Upper lobe of left lung (tissue), 6 donors: ENCODE measurements around the gene DAGLB. TPM values are rescaled to one million over a fixed set of nuclear protein-coding genes. Genes with fewer than 3 reads are reported as not detected.

ENCODE experiments used
- ATAC-seq, 2 donors: fragments of 200-7000 bp; cut with Tn5 transposase; one replicate each; pipeline ENCODE4 v1.9.1; 2022; ENCODE audit warnings: mild to moderate bottlenecking in 2 of 2, moderate library complexity in 2 of 2; ENCODE audit not compliant: low FRiP score in 2 of 2
- DNase-seq, 2 donors: peaks; one replicate each; pipeline ENCODE4 v3.0.0-alpha.2; 2019 to 2020
- H3K27ac ChIP-seq, 4 donors: fragments of 200-600 bp; sonication (generic); one replicate each; pipeline ENCODE4 v1.5.1; 2016 to 2019
- H3K27me3 ChIP-seq, 4 donors: fragments of 200-600 bp; sonication (generic); one replicate each; pipeline ENCODE4 v1.5.1; 2017 to 2019
- H3K36me3 ChIP-seq, 4 donors: fragments of 200-600 bp; sonication (generic); one replicate each; pipeline ENCODE4 v1.5.1; 2016 to 2019
- H3K4me1 ChIP-seq, 4 donors: fragments of 200-600 bp; sonication (generic); one replicate each; pipeline ENCODE4 v1.5.1; 2018 to 2019
- H3K4me3 ChIP-seq, 4 donors: fragments of 200-600 bp; sonication (generic); one replicate each; pipeline ENCODE4 v1.5.1; 2017 to 2019; ENCODE audit warnings: mild to moderate bottlenecking in 2 of 4, moderate library complexity in 1 of 4
- H3K9me3 ChIP-seq, 4 donors: fragments of 200-600 bp; sonication (generic); one replicate each; pipeline ENCODE4 v1.5.1; 2018 to 2019
- EP300 ChIP-seq, 4 donors: sonication (generic); formaldehyde crosslinking; IDR thresholded peaks; one replicate each; pipeline ENCODE4 v1.5.1; 2017; ENCODE audit warnings: antibody characterized with exemption in 4 of 4, control low read depth in 2 of 4
- POLR2A ChIP-seq, 4 donors: fragments of 450-650 bp; IDR thresholded peaks; one replicate each; pipeline ENCODE4 v1.5.1; 2016 to 2017; ENCODE audit warnings: antibody characterized with exemption in 4 of 4, mild to moderate bottlenecking in 2 of 4
- POLR2AphosphoS5 ChIP-seq, 2 donors: sonication (generic); formaldehyde crosslinking; IDR thresholded peaks; one replicate each; pipeline ENCODE4 v1.5.1; 2017; ENCODE audit warnings: antibody characterized with exemption in 2 of 2
- WGBS, 2 donors: methylation state at CpG; one replicate each; pipeline ENCODE4 v1.1.5; 2017 to 2018; 5-methylcytosine and 5-hydroxymethylcytosine counted together
- total RNA-seq, 6 donors: library from RNA; depleted of rRNA in 4 of 6; stranded (reverse); fragments of >200 nt in 4 of 6; gene quantifications; one replicate each; pipeline versions ENCODE4 v1.1.0 to v1.2.1, GENCODE V29; 2016 to 2021
- TF ChIP-seq, protein P1 (sequence below), 6 experiments: fragments of 450-650 bp in 4 of 6; fragments of 200-600 bp in 2 of 6; sonication (generic) in 2 of 6; IDR thresholded peaks; one replicate each; pipeline ENCODE4 v1.5.1; 2016 to 2019; ENCODE audit warnings: antibody characterized with exemption in 6 of 6
- donor health status: DM: no; HTN: no; CAD: no; lungs with moderate emphysema.
- donor health status: DM: no; HTN: yes; CAD: no; lungs with severe emphysema.

DAGLB gene
- total RNA-seq, 6 donors from 2014 or later: 26.6 to 53.8 (median 36.7) TPM

DNA sequence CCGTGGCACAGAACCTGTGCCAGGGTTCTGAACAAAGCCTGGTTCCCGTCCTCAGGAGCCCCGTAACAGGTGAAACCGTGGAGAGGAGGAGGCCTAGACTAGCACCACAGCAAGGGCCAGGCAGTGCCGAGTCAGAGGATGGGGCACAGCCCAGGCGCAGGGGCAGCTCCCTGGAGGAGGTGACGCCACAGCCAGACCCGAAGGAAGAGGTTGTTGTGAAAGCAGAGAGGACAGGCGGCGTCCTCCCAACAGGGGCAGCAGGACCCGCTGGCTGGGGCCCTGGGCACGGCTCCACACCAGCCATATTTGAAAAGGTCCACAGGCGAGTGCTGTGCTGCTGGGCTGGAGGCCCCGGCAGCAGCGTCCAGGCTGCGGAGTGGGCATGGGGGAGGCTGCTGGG, 25.7 kb downstream of the DAGLB start:
- no peak for ATAC-seq
- peak in 1 of 2 donors; percentile 76 for DNase-seq

DNA sequence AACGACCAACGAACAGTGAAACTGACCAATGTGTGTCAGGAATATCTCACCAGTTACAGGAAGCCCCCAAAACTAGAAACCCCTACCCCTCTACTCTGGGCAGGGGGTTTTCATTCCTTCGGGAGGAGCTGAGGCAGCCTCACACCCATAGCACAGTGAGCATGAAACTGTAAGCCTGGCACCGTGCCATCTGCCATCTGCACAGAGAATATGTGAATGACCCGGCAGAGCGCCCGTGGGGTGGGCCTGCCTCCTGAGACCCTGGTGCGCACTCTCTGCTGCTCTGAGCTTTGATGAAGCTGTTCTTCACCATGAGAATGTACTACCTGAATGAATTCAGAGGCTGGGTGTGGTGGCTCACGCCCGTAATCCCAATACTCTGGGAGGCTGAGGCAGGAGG, 27.1 kb downstream of the DAGLB start:
- WGBS, 2 donors: 87 to 94% methylated on average over 9 to 10 of the region's 10 CpGs
- ATAC-seq: no peak
- H3K4me1 ChIP-seq: peaks cover 0 to 12% (median 6%) of the 10 kb centered on the region in 4 donors
- no peak overlapping the region for H3K27ac ChIP-seq
- H3K36me3 ChIP-seq: peaks cover 12 to 84% (median 60%) of the 10 kb centered on the region in 4 donors
- TF ChIP-seq POLR2AphosphoS5 (IDR thresholded peaks at IDR 0.05) (no peak), EP300 (IDR thresholded peaks at IDR 0.05) (no peak), POLR2A (IDR thresholded peaks at IDR 0.05) (no peak)
- TF ChIP-seq, protein P1, sequence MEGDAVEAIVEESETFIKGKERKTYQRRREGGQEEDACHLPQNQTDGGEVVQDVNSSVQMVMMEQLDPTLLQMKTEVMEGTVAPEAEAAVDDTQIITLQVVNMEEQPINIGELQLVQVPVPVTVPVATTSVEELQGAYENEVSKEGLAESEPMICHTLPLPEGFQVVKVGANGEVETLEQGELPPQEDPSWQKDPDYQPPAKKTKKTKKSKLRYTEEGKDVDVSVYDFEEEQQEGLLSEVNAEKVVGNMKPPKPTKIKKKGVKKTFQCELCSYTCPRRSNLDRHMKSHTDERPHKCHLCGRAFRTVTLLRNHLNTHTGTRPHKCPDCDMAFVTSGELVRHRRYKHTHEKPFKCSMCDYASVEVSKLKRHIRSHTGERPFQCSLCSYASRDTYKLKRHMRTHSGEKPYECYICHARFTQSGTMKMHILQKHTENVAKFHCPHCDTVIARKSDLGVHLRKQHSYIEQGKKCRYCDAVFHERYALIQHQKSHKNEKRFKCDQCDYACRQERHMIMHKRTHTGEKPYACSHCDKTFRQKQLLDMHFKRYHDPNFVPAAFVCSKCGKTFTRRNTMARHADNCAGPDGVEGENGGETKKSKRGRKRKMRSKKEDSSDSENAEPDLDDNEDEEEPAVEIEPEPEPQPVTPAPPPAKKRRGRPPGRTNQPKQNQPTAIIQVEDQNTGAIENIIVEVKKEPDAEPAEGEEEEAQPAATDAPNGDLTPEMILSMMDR (IDR thresholded peaks at IDR 0.05): no peak
- no peak overlapping the region for H3K4me3 ChIP-seq
- no peaks in the 10 kb centered on the region for H3K27me3 ChIP-seq
- H3K9me3 ChIP-seq: no peaks in the 10 kb centered on the region
- DNase-seq: no peak

More for the DNA sequence above, 25.7 kb downstream of the DAGLB start:
- Histone ChIP-seq H3K27me3 (no peaks in the 10 kb centered on the region), H3K4me1 (peaks cover 0 to 12% (median 6%) of the 10 kb centered on the region in 4 donors), H3K36me3 (peaks cover 0 to 83% (median 56%) of the 10 kb centered on the region in 4 donors), H3K27ac (no peak overlapping the region), H3K9me3 (no peaks in the 10 kb centered on the region), H3K4me3 (no peak overlapping the region)
- TF ChIP-seq POLR2A (IDR thresholded peaks at IDR 0.05) (no peak), POLR2AphosphoS5 (IDR thresholded peaks at IDR 0.05) (no peak), EP300 (IDR thresholded peaks at IDR 0.05) (no peak)
- TF ChIP-seq, protein P1 (IDR thresholded peaks at IDR 0.05): no peak
- WGBS, 2 donors: 70 to 90% methylated on average over 13 to 16 of the region's 16 CpGs

DNA sequence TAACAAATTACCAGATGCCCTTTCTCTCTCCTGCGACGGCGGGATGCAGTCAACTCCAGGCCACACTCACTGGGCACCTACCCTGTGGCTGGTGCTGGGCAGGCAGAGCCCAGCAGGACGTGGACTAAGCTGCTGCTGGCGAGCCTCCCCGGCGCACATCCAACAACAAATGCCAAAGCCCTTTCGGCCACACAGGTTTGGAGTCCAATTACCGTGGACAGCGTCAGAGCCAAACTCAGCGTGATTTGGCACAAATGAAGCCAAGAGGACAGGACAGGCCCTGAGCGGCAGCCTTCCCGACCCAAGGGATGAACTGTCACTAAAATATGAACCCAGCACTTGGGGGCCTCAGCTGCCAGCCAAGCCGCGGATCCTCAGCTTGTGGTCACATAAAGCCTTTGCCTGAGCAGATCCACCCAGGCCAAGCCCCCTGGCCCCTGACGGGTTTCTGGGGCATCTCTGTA, 28.4 kb downstream of the DAGLB start:
- ATAC-seq (no peak), DNase-seq (no peak)
- Histone ChIP-seq H3K36me3 (peaks cover 16 to 84% (median 56%) of the 10 kb centered on the region in 4 donors), H3K27ac (no peak overlapping the region), H3K9me3 (no peaks in the 10 kb centered on the region), H3K27me3 (no peaks in the 10 kb centered on the region), H3K4me3 (no peak overlapping the region), H3K4me1 (peaks cover 0 to 4% (median 1%) of the 10 kb centered on the region in 4 donors)
- 96 to 97% methylated on average over 13 to 16 of the region's 16 CpGs for WGBS, 2 donors
- TF ChIP-seq EP300 (IDR thresholded peaks at IDR 0.05) (no peak), POLR2A (IDR thresholded peaks at IDR 0.05) (no peak), POLR2AphosphoS5 (IDR thresholded peaks at IDR 0.05) (no peak)
- TF ChIP-seq, protein P1 (IDR thresholded peaks at IDR 0.05): no peak

DNA sequence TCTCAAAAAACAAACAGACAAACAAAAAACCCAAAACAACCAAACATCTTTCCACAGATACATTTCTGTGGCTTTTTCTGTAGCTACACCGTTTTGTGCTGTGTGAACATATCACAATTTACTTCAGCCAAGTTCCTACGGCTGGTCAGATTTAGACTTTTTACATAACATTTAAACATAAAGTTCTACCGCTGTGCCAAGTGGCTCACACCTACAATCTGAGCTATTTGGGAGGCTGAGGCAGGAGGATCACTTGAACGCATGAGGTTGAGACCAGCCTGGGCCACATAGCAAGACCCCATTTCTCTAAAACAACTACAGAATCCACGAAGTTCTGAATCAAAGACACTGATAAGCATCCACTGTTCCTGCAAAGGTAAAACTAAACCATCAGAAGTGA, 30.3 kb downstream of the DAGLB start:
- Histone ChIP-seq H3K4me3 (no peak overlapping the region), H3K9me3 (no peaks in the 10 kb centered on the region), H3K36me3 (peaks cover 24 to 86% (median 64%) of the 10 kb centered on the region in 4 donors), H3K27me3 (no peaks in the 10 kb centered on the region), H3K4me1 (peaks cover 0 to under 1% (median 0%) of the 10 kb centered on the region in 4 donors), H3K27ac (no peak overlapping the region)
- TF ChIP-seq, protein P1 (IDR thresholded peaks at IDR 0.05): no peak
- TF ChIP-seq EP300 (IDR thresholded peaks at IDR 0.05): no peak
- TF ChIP-seq POLR2A (IDR thresholded peaks at IDR 0.05): no peak
- TF ChIP-seq POLR2AphosphoS5 (IDR thresholded peaks at IDR 0.05): no peak
- 97% methylated on average over 5 of the region's 5 CpGs for WGBS, 2 donors
- ATAC-seq: no peak
- DNase-seq: no peak
